GM12875 (cell line): ENCODE measurements around the gene THUMPD2.

Experiments
- H3K4me3 ChIP-seq: one replicate; pipeline ENCODE4 v1.5.1; 2011; ENCODE audit warnings: low read depth, low read length, control low read depth
- CTCF ChIP-seq: IDR thresholded peaks from 2 replicates; pipeline ENCODE4 v1.5.1; 2011; ENCODE audit warnings: low read depth, mild to moderate bottlenecking, control low read depth, inconsistent platforms, low read length, moderate library complexity, borderline replicate concordance; ENCODE audit not compliant: insufficient read depth

The THUMPD2 gene

GRCh38 chr2:39755466-39755865 lies 23.6 kb downstream of the THUMPD2 start:
- TF ChIP-seq CTCF, result no peak

GRCh38 chr2:39743269-39743776 lies 35.7 kb downstream of the THUMPD2 start:
- H3K4me3 ChIP-seq, result no peak overlapping the region
- no peak for TF ChIP-seq CTCF

More at GRCh38 chr2:39755466-39755865, 23.6 kb downstream of the THUMPD2 start:
- H3K4me3 ChIP-seq, result no peak overlapping the region

GRCh38 chr2:39741871-39742270 lies 37.2 kb downstream of the THUMPD2 start:
- no peak overlapping the region for H3K4me3 ChIP-seq
- TF ChIP-seq CTCF, result no peak

- TF ChIP-seq CTCF, result no peak
- H3K4me3 ChIP-seq, result no peak overlapping the region
Observed at GRCh38 chr2:39739386-39739785, 39.7 kb downstream of the THUMPD2 start.

GRCh38 chr2:39738936-39739335 lies 40.1 kb downstream of the THUMPD2 start:
- no peak overlapping the region for H3K4me3 ChIP-seq
- no peak for TF ChIP-seq CTCF

GRCh38 chr2:39737661-39738060 lies 41.4 kb downstream of the THUMPD2 start:
- no peak for TF ChIP-seq CTCF
- H3K4me3 ChIP-seq, result no peak overlapping the region

GRCh38 chr2:39736640-39737039 lies 42.4 kb downstream of the THUMPD2 start:
- no peak for TF ChIP-seq CTCF

More at GRCh38 chr2:39736640-39737039, 42.4 kb downstream of the THUMPD2 start:
- no peak overlapping the region for H3K4me3 ChIP-seq
